IPS DF 6.9 (cell line): ENCODE results near the gene WWOX.

Experiments used
- DNase-seq: peaks from one replicate; pipeline ENCODE4 v3.0.0-alpha.2; 2013; ENCODE audit warnings: low read depth, low spot score
- H3K27ac ChIP-seq: one replicate; pipeline ENCODE4 v1.5.1; 2013; ENCODE audit warnings: low read length, control low read depth
- H3K27me3 ChIP-seq: 2 replicates; pipeline ENCODE4 v1.6.1; 2013; ENCODE audit warnings: mild to moderate bottlenecking, low read length; ENCODE audit not compliant: control insufficient read depth, insufficient read depth
- H3K36me3 ChIP-seq: 2 replicates; pipeline ENCODE4 v1.6.1; 2013; ENCODE audit warnings: low read length; ENCODE audit not compliant: control insufficient read depth, insufficient read depth
- H3K4me1 ChIP-seq: 2 replicates; pipeline ENCODE4 v1.6.1; 2013; ENCODE audit warnings: low read length; ENCODE audit not compliant: control insufficient read depth, insufficient read depth
- H3K4me3 ChIP-seq: 2 replicates; pipeline ENCODE4 v1.5.1; 2013; ENCODE audit warnings: mild to moderate bottlenecking, low read length
- H3K9me3 ChIP-seq: 2 replicates; pipeline ENCODE4 v1.6.1; 2013; ENCODE audit warnings: low read length, inconsistent platforms; ENCODE audit not compliant: control insufficient read depth, insufficient read depth
- WGBS: extraction: QIAGEN DNeasy Blood & Tissue Kit; methylation state at CpG from one replicate; pipeline ENCODE4 v1.1.7; 2013; ENCODE audit warnings: mixed read lengths, missing lambda C conversion rate; ENCODE audit not compliant: insufficient read length, insufficient coverage; 5-methylcytosine and 5-hydroxymethylcytosine counted together

The WWOX gene

DNA sequence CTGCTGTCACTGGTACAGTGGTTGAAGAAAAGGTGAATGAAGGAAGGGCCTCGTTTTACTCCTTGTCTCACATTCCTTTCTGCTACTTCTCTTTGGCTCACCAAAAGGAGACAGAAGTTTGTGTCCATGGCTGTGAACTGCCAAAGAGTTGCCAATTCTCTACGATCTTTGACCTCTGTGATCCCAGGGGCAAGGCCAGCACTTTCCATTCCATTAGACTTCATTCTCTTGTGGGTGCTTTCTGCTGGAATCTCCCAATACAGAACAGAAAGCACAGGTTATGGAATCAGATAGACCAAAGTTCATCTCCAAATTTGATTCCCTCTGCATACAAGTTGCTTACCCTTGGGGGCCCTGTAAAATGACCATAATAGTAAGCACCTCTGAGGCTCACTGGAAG, 1093.5 kb downstream of the WWOX start:
- Histone ChIP-seq H3K36me3 (no peaks in the 10 kb centered on the region), H3K9me3 (no peaks in the 10 kb centered on the region), H3K27me3 (no peaks in the 10 kb centered on the region), H3K27ac (no peak overlapping the region), H3K4me3 (no peak overlapping the region), H3K4me1 (peaks cover 2% of the 10 kb centered on the region; the same call in 1 of the 2 replicates)
- no CpG with 5 or more reads among the region's 2 CpGs for WGBS
- no peak for DNase-seq

DNA sequence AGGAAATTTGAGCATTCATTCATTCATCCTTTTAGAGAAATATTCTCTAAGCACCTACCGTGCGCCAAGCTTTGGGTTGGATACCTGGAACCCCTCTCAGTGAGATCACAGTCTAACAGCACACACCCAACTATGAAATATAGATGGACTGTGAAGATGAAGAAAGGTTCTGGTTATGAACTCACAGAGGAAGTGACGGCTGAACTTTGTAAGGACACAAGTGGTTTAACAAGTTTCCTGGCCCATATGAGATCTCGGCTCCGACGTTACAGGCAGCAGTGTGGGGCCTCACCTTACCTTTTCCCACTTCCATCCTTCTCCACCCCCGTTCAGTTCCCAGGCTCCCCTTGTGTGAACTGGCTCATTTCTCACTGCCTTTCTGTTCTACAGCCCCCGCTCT, 1094.8 kb downstream of the WWOX start:
- Histone ChIP-seq H3K27me3 (no peaks in the 10 kb centered on the region), H3K4me1 (no peaks in the 10 kb centered on the region), H3K4me3 (no peak overlapping the region), H3K9me3 (no peaks in the 10 kb centered on the region), H3K36me3 (no peaks in the 10 kb centered on the region), H3K27ac (no peak overlapping the region)
- no CpG with 5 or more reads among the region's 8 CpGs for WGBS
- no peak for DNase-seq

- H3K4me3 ChIP-seq, result no peak overlapping the region
- WGBS, result no CpG with 5 or more reads among the region's 4 CpGs
- H3K9me3 ChIP-seq, result no peaks in the 10 kb centered on the region
- H3K4me1 ChIP-seq, result no peaks in the 10 kb centered on the region
- H3K36me3 ChIP-seq, result no peaks in the 10 kb centered on the region
- no peak for DNase-seq
- H3K27me3 ChIP-seq, result no peaks in the 10 kb centered on the region
- H3K27ac ChIP-seq, result no peak overlapping the region
These were observed 1096.5 kb downstream of the WWOX start for GRCh38 chr16:79195938-79196337.

GRCh38 chr16:79201436-79201835, 1102.0 kb downstream of the WWOX start:
- H3K27ac ChIP-seq, result no peak overlapping the region
- no peaks in the 10 kb centered on the region for H3K27me3 ChIP-seq
- no peak overlapping the region for H3K4me3 ChIP-seq
- no CpG with 5 or more reads among the region's 5 CpGs for WGBS
- no peaks in the 10 kb centered on the region for H3K4me1 ChIP-seq
- DNase-seq, result no peak
- no peaks in the 10 kb centered on the region for H3K36me3 ChIP-seq
- no peaks in the 10 kb centered on the region for H3K9me3 ChIP-seq

- Histone ChIP-seq H3K27me3 (no peaks in the 10 kb centered on the region), H3K27ac (no peak overlapping the region), H3K4me3 (no peak overlapping the region), H3K9me3 (no peaks in the 10 kb centered on the region), H3K36me3 (no peaks in the 10 kb centered on the region), H3K4me1 (no peaks in the 10 kb centered on the region)
- no CpG with 5 or more reads among the region's 8 CpGs for WGBS
- DNase-seq, result no peak
These were observed 1103.5 kb downstream of the WWOX start for GRCh38 chr16:79202977-79203376.

- H3K9me3 ChIP-seq, result no peaks in the 10 kb centered on the region
- no peaks in the 10 kb centered on the region for H3K36me3 ChIP-seq
- no peaks in the 10 kb centered on the region for H3K27me3 ChIP-seq
- H3K4me1 ChIP-seq, result no peaks in the 10 kb centered on the region
- no peak overlapping the region for H3K4me3 ChIP-seq
- no peak overlapping the region for H3K27ac ChIP-seq
- WGBS, result no CpG with 5 or more reads among the region's 8 CpGs
- no peak for DNase-seq
These were observed 1105.0 kb downstream of the WWOX start for GRCh38 chr16:79204486-79204885.

- Histone ChIP-seq H3K27me3 (no peaks in the 10 kb centered on the region), H3K4me1 (peaks cover 3% of the 10 kb centered on the region; the same call in 1 of the 2 replicates), H3K36me3 (no peaks in the 10 kb centered on the region), H3K9me3 (no peaks in the 10 kb centered on the region), H3K4me3 (no peak overlapping the region), H3K27ac (no peak overlapping the region)
- DNase-seq, result no peak
- WGBS, result no CpG with 5 or more reads among the region's 4 CpGs
These were observed 1107.4 kb downstream of the WWOX start for GRCh38 chr16:79206889-79207288.

DNA sequence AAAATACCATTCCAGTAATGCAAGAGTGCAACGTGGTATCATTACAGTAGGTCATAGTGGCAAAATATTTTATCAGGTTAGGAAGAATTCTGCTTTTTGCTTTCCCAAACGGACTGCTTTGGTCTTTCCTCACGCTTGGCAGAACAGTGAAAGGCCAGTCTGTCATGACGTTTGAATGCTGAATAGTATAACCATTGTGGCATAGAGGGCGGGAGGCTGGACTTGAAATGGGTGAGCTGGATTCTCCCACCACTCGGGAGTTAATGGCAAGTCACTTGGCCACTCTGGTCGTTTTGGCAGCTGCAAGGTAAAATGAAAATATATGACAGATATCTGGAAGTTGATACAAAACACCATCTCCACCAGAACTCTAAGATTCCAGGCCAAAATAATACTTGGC, 1109.9 kb downstream of the WWOX start:
- WGBS, result no CpG with 5 or more reads among the region's 7 CpGs
- peaks cover 8% of the 10 kb centered on the region; the same call in 1 of the 2 replicates for H3K4me1 ChIP-seq
- no peak for DNase-seq
- H3K27ac ChIP-seq, result no peak overlapping the region
- H3K9me3 ChIP-seq, result no peaks in the 10 kb centered on the region
- no peak overlapping the region for H3K4me3 ChIP-seq
- no peaks in the 10 kb centered on the region for H3K27me3 ChIP-seq
- no peaks in the 10 kb centered on the region for H3K36me3 ChIP-seq

DNA sequence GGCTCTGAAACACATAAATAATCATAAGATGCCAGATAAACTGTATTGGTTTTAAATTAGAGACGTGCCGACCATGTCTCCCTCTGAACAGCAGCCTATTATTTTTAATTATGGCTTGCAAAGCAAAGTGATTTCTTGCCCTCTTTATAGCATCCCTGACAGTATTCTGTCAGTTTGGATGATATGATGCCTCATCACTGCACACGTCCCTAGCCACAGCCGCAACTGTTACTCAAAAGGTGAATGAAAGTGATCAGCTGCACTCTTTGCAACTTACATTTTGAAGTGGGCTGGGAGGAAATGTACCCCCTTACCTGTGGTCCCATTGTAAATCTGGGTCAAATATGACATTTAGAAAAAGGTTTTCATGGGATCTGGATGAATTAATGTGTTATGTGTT, 1111.2 kb downstream of the WWOX start:
- Histone ChIP-seq H3K4me1 (peaks cover 8% of the 10 kb centered on the region; the same call in 1 of the 2 replicates), H3K36me3 (no peaks in the 10 kb centered on the region), H3K27me3 (no peaks in the 10 kb centered on the region), H3K27ac (no peak overlapping the region), H3K4me3 (no peak overlapping the region), H3K9me3 (no peaks in the 10 kb centered on the region)
- DNase-seq, result no peak
- no CpG with 5 or more reads among the region's 4 CpGs for WGBS

GRCh38 chr16:79211586-79211985, 1112.1 kb downstream of the WWOX start:
- no CpG with 5 or more reads among the region's 13 CpGs for WGBS
- no peak overlapping the region for H3K27ac ChIP-seq
- H3K4me1 ChIP-seq, result peaks cover 8% of the 10 kb centered on the region; the same call in 1 of the 2 replicates
- H3K4me3 ChIP-seq, result no peak overlapping the region
- DNase-seq, result no peak
- H3K36me3 ChIP-seq, result no peaks in the 10 kb centered on the region
- no peaks in the 10 kb centered on the region for H3K9me3 ChIP-seq
- no peaks in the 10 kb centered on the region for H3K27me3 ChIP-seq

DNA sequence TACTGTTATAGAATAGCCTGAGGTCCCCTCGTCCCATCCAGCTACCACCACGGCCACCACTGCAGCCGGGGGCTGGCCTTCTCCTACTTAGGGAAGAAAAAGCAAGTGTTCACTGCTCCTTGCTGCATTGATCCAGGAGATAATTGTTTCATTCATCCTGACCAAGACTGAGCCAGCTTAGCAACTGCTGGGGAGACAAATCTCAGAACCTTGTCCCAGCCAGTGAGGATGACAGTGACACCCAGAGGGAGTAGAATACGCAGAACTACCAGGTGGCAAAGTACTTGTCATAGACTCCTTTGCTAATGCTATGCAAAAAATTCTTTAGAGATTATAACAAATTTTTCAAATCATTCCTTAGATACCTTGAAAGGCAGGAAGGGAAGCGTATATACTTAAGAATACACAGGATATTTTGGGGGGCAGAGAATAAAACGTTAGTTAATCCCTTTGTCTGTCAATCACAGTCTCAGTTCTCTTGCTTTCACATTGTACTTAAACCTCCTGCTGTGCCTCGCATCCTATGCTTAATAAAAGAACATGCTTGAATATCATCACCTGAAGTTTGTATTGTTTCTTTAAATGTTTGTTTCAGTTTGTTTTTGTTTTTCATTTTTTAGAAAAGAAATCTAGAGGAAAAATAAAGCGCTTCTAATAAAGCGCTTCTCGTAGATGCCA, 1112.8 kb downstream of the WWOX start:
- H3K4me3 ChIP-seq, result no peak overlapping the region
- no peaks in the 10 kb centered on the region for H3K9me3 ChIP-seq
- peaks cover 8% of the 10 kb centered on the region; the same call in 1 of the 2 replicates for H3K4me1 ChIP-seq
- H3K27ac ChIP-seq, result no peak overlapping the region
- H3K27me3 ChIP-seq, result no peaks in the 10 kb centered on the region
- H3K36me3 ChIP-seq, result no peaks in the 10 kb centered on the region
- no CpG with 5 or more reads among the region's 10 CpGs for WGBS
- DNase-seq, result no peak
